ENCODE results near the gene WIPI1. TPM values are rescaled to one million over a fixed set of nuclear protein-coding genes. Genes with fewer than 3 reads are reported as not detected.
"Not testable (repeated sequence)": the region's sequence is repeated elsewhere in the genome, so short reads cannot be mapped to it uniquely, and the experiment has no call there.

The WIPI1 gene
- polyA plus RNA-seq, 1 donor (not counting 4 experiments of a cell fraction or from before 2014, with no cell fraction given) = 49.4 TPM

GRCh38 chr17:68417317-68417716 lies 40.0 kb downstream of the WIPI1 start:
- Histone ChIP-seq H3K9me3 (ENCODE audit: control insufficient read depth, low read depth, low read length) (no peaks in the 10 kb centered on the region), H3K27me3 (ENCODE audit: control insufficient read depth, extremely low read depth, insufficient read depth, low read length) (no peaks in the 10 kb centered on the region), H3K4me1 (ENCODE audit: control insufficient read depth, extremely low read depth, insufficient read depth, low read length) (no peaks in the 10 kb centered on the region), H2AFZ (ENCODE audit: control insufficient read depth, low read length) (no peak overlapping the region), H3K9me1 (ENCODE audit: control insufficient read depth, extremely low read depth, insufficient read depth, low read length) (no peaks in the 10 kb centered on the region), H3K27ac (ENCODE audit: control insufficient read depth, insufficient read depth, low read length) (no peak overlapping the region), H4K20me1 (ENCODE audit: control insufficient read depth, extremely low read depth, insufficient read depth, low read length) (no peaks in the 10 kb centered on the region), H3K4me2 (ENCODE audit: control insufficient read depth, extremely low read depth, insufficient read depth, low read depth, low read length) (no peak overlapping the region), H3K36me3 (ENCODE audit: control insufficient read depth in 2 of 2, extremely low read depth in 1 of 2, insufficient read depth in 2 of 2, low read length in 2 of 2) (peaks cover 0 to 2% of the 10 kb centered on the region in 2 experiments), H3K9ac (ENCODE audit: control insufficient read depth, extremely low read depth, insufficient read depth, low read length) (no peak overlapping the region), H3K79me2 (ENCODE audit: control insufficient read depth, insufficient read depth, low read length) (no peaks in the 10 kb centered on the region), H3K4me3 (ENCODE audit: control insufficient read depth in 2 of 3, extremely low read depth in 1 of 3, insufficient read depth in 2 of 3, low read depth in 1 of 3, low read length in 3 of 3) (no peak overlapping the region)
- TF ChIP-seq EZH2 (IDR thresholded peaks at IDR 0.05; ENCODE audit: low read length) (no peak), CTCF (optimal IDR thresholded peaks at IDR 0.05 in 1 of 3, IDR thresholded peaks at IDR 0.05 in 1 of 3, conservative IDR thresholded peaks at IDR 0.05 in 1 of 3; ENCODE audit: extremely low read depth in 1 of 3, insufficient read depth in 2 of 3, low read length in 3 of 3) (no peak)
- DNase-seq (ENCODE audit: low read depth, low spot score) = no peak
- FAIRE-seq = no peak
- dilution Hi-C loops (cut with MboI; ENCODE audit: extremely low pct_ligation_motif_present, low sequenced_read_pairs) = no loop called here

- dilution Hi-C loops (cut with MboI; ENCODE audit: extremely low pct_ligation_motif_present, low sequenced_read_pairs); H3K36me3 ChIP-seq (ENCODE audit: control insufficient read depth in 2 of 2, extremely low read depth in 1 of 2, insufficient read depth in 2 of 2, low read length in 2 of 2); H3K9me3 ChIP-seq (ENCODE audit: control insufficient read depth, low read depth, low read length); H2AFZ ChIP-seq (ENCODE audit: control insufficient read depth, low read length); H3K79me2 ChIP-seq (ENCODE audit: control insufficient read depth, insufficient read depth, low read length); H3K4me2 ChIP-seq (ENCODE audit: control insufficient read depth, extremely low read depth, insufficient read depth, low read depth, low read length); H3K27ac ChIP-seq (ENCODE audit: control insufficient read depth, insufficient read depth, low read length); FAIRE-seq; H3K27me3 ChIP-seq (ENCODE audit: control insufficient read depth, extremely low read depth, insufficient read depth, low read length); H3K4me1 ChIP-seq (ENCODE audit: control insufficient read depth, extremely low read depth, insufficient read depth, low read length); H3K9me1 ChIP-seq (ENCODE audit: control insufficient read depth, extremely low read depth, insufficient read depth, low read length); DNase-seq (ENCODE audit: low read depth, low spot score); H4K20me1 ChIP-seq (ENCODE audit: control insufficient read depth, extremely low read depth, insufficient read depth, low read length); H3K4me3 ChIP-seq (ENCODE audit: control insufficient read depth in 2 of 3, extremely low read depth in 1 of 3, insufficient read depth in 2 of 3, low read depth in 1 of 3, low read length in 3 of 3); H3K9ac ChIP-seq (ENCODE audit: control insufficient read depth, extremely low read depth, insufficient read depth, low read length): not testable (repeated sequence)
These were observed 42.4 kb downstream of the WIPI1 start for GRCh38 chr17:68414901-68415300.

GRCh38 chr17:68413597-68414560 lies 43.4 kb downstream of the WIPI1 start:
- H3K9ac ChIP-seq (ENCODE audit: control insufficient read depth, extremely low read depth, insufficient read depth, low read length); H4K20me1 ChIP-seq (ENCODE audit: control insufficient read depth, extremely low read depth, insufficient read depth, low read length); H2AFZ ChIP-seq (ENCODE audit: control insufficient read depth, low read length); H3K36me3 ChIP-seq (ENCODE audit: control insufficient read depth in 2 of 2, extremely low read depth in 1 of 2, insufficient read depth in 2 of 2, low read length in 2 of 2); H3K79me2 ChIP-seq (ENCODE audit: control insufficient read depth, insufficient read depth, low read length); FAIRE-seq; H3K27ac ChIP-seq (ENCODE audit: control insufficient read depth, insufficient read depth, low read length); H3K4me1 ChIP-seq (ENCODE audit: control insufficient read depth, extremely low read depth, insufficient read depth, low read length); H3K27me3 ChIP-seq (ENCODE audit: control insufficient read depth, extremely low read depth, insufficient read depth, low read length); H3K9me1 ChIP-seq (ENCODE audit: control insufficient read depth, extremely low read depth, insufficient read depth, low read length); dilution Hi-C loops (cut with MboI; ENCODE audit: extremely low pct_ligation_motif_present, low sequenced_read_pairs); H3K9me3 ChIP-seq (ENCODE audit: control insufficient read depth, low read depth, low read length); DNase-seq (ENCODE audit: low read depth, low spot score): not testable (repeated sequence)
- peak overlapping the region in 1 of 3 experiments; percentile 16 for H3K4me3 ChIP-seq (ENCODE audit: control insufficient read depth in 2 of 3, extremely low read depth in 1 of 3, insufficient read depth in 2 of 3, low read depth in 1 of 3, low read length in 3 of 3)
- H3K4me2 ChIP-seq (ENCODE audit: control insufficient read depth, extremely low read depth, insufficient read depth, low read depth, low read length) = peak overlapping the region; percentile 22

GRCh38 chr17:68407656-68408055 lies 49.6 kb downstream of the WIPI1 start:
- H3K9me1 ChIP-seq (ENCODE audit: control insufficient read depth, extremely low read depth, insufficient read depth, low read length); FAIRE-seq; DNase-seq (ENCODE audit: low read depth, low spot score); H3K9ac ChIP-seq (ENCODE audit: control insufficient read depth, extremely low read depth, insufficient read depth, low read length); H3K4me1 ChIP-seq (ENCODE audit: control insufficient read depth, extremely low read depth, insufficient read depth, low read length); H3K36me3 ChIP-seq (ENCODE audit: control insufficient read depth in 2 of 2, extremely low read depth in 1 of 2, insufficient read depth in 2 of 2, low read length in 2 of 2); H3K79me2 ChIP-seq (ENCODE audit: control insufficient read depth, insufficient read depth, low read length); H3K9me3 ChIP-seq (ENCODE audit: control insufficient read depth, low read depth, low read length); H3K27ac ChIP-seq (ENCODE audit: control insufficient read depth, insufficient read depth, low read length); H2AFZ ChIP-seq (ENCODE audit: control insufficient read depth, low read length); H3K27me3 ChIP-seq (ENCODE audit: control insufficient read depth, extremely low read depth, insufficient read depth, low read length); H3K4me3 ChIP-seq (ENCODE audit: control insufficient read depth in 2 of 3, extremely low read depth in 1 of 3, insufficient read depth in 2 of 3, low read depth in 1 of 3, low read length in 3 of 3); H4K20me1 ChIP-seq (ENCODE audit: control insufficient read depth, extremely low read depth, insufficient read depth, low read length); dilution Hi-C loops (cut with MboI; ENCODE audit: extremely low pct_ligation_motif_present, low sequenced_read_pairs); H3K4me2 ChIP-seq (ENCODE audit: control insufficient read depth, extremely low read depth, insufficient read depth, low read depth, low read length): not testable (repeated sequence)

Data from keratinocyte (primary cell).